NCI-H510A (cell line): ENCODE results near the gene NUDC.
A peak's percentile ranks its signal among the peaks of the same experiment; 100 is the strongest.

Experiments
- DNase-seq: peaks from one replicate; lab custom pipeline; 2025; lab: John Stamatoyannopoulos, UW

Gene NUDC

GRCh38 chr1:26951216-26951615, 29.7 kb downstream of the NUDC start:
- DNase-seq: no peak

- DNase-seq: no peak
Observed at GRCh38 chr1:26951821-26952497, 30.4 kb downstream of the NUDC start.

GRCh38 chr1:26953374-26953773, 31.8 kb downstream of the NUDC start:
- DNase-seq: no peak

GRCh38 chr1:26956321-26956720, 34.8 kb downstream of the NUDC start:
- DNase-seq: no peak

- DNase-seq: no peak
Observed at GRCh38 chr1:26957306-26957705, 35.8 kb downstream of the NUDC start.

- DNase-seq: no peak
Observed at GRCh38 chr1:26959270-26959669, 37.7 kb downstream of the NUDC start.

- DNase-seq: peak; percentile 94
Observed at GRCh38 chr1:26959722-26960624, 38.4 kb downstream of the NUDC start, which contains the start of gene KDF1. Gene KDF1 (minus strand): TSS chr1:26960468. CDS start chr1:26952380, 8,088 bp downstream.

GRCh38 chr1:26960625-26960966, 39.1 kb downstream of the NUDC start:
- DNase-seq: no peak

- no peak for DNase-seq
Observed at GRCh38 chr1:26961826-26962225, 40.3 kb downstream of the NUDC start.

- DNase-seq: no peak
Observed at GRCh38 chr1:26965213-26965612, 43.7 kb downstream of the NUDC start.

GRCh38 chr1:26965628-26966027, 44.1 kb downstream of the NUDC start:
- no peak for DNase-seq

GRCh38 chr1:26970810-26971209, 49.3 kb downstream of the NUDC start:
- DNase-seq: no peak

- no peak for DNase-seq
Observed at GRCh38 chr1:26971590-26971989, 50.0 kb downstream of the NUDC start.

- no peak for DNase-seq
Observed at GRCh38 chr1:26972390-26972789, 50.8 kb downstream of the NUDC start.

- DNase-seq: no peak
Observed at GRCh38 chr1:26972821-26973220, 51.3 kb downstream of the NUDC start.

- no peak for DNase-seq
Observed at GRCh38 chr1:26976621-26977510, 55.3 kb downstream of the NUDC start.

- no peak for DNase-seq
Observed at GRCh38 chr1:26978901-26979300, 57.4 kb downstream of the NUDC start.

- no peak for DNase-seq
Observed at GRCh38 chr1:26981146-26981846, 59.8 kb downstream of the NUDC start.

- no peak for DNase-seq
Observed at GRCh38 chr1:26983863-26984262, 62.3 kb downstream of the NUDC start.

- no peak for DNase-seq
Observed at GRCh38 chr1:26984291-26984690, 62.7 kb downstream of the NUDC start.

- DNase-seq: no peak
Observed at GRCh38 chr1:26986658-26987057, 65.1 kb downstream of the NUDC start.
